ENCODE results near the gene ABRACL.

DNA sequence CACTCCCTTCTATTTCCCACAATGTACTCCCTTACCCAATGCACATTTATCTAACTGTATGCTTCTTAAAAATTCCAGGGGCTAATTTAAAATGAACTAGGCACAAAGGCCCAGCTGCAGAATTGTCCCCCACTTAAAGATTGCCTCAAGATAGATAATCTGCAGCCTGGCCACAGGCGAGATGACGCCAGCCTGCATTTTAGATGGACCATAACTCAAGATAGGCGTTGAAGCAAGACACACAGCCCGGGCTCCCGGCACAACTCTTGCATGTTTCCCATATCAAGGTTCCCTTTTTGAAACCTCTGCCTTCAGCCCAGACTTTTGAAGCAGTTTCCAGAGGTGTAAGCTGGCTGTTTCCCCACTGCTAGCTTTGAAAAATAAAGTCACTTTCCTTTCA, 37.3 kb upstream of the ABRACL start:
- TF ChIP-seq, protein P1, sequence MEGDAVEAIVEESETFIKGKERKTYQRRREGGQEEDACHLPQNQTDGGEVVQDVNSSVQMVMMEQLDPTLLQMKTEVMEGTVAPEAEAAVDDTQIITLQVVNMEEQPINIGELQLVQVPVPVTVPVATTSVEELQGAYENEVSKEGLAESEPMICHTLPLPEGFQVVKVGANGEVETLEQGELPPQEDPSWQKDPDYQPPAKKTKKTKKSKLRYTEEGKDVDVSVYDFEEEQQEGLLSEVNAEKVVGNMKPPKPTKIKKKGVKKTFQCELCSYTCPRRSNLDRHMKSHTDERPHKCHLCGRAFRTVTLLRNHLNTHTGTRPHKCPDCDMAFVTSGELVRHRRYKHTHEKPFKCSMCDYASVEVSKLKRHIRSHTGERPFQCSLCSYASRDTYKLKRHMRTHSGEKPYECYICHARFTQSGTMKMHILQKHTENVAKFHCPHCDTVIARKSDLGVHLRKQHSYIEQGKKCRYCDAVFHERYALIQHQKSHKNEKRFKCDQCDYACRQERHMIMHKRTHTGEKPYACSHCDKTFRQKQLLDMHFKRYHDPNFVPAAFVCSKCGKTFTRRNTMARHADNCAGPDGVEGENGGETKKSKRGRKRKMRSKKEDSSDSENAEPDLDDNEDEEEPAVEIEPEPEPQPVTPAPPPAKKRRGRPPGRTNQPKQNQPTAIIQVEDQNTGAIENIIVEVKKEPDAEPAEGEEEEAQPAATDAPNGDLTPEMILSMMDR (conservative IDR thresholded peaks at IDR 0.05; ENCODE audit: low read depth in 2 of 2) = no peak
- TF ChIP-seq, protein P2, sequence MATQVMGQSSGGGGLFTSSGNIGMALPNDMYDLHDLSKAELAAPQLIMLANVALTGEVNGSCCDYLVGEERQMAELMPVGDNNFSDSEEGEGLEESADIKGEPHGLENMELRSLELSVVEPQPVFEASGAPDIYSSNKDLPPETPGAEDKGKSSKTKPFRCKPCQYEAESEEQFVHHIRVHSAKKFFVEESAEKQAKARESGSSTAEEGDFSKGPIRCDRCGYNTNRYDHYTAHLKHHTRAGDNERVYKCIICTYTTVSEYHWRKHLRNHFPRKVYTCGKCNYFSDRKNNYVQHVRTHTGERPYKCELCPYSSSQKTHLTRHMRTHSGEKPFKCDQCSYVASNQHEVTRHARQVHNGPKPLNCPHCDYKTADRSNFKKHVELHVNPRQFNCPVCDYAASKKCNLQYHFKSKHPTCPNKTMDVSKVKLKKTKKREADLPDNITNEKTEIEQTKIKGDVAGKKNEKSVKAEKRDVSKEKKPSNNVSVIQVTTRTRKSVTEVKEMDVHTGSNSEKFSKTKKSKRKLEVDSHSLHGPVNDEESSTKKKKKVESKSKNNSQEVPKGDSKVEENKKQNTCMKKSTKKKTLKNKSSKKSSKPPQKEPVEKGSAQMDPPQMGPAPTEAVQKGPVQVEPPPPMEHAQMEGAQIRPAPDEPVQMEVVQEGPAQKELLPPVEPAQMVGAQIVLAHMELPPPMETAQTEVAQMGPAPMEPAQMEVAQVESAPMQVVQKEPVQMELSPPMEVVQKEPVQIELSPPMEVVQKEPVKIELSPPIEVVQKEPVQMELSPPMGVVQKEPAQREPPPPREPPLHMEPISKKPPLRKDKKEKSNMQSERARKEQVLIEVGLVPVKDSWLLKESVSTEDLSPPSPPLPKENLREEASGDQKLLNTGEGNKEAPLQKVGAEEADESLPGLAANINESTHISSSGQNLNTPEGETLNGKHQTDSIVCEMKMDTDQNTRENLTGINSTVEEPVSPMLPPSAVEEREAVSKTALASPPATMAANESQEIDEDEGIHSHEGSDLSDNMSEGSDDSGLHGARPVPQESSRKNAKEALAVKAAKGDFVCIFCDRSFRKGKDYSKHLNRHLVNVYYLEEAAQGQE (IDR thresholded peaks at IDR 0.05; ENCODE audit: unreplicated experiment) = no peak
- TF ChIP-seq POLR2AphosphoS5 (IDR thresholded peaks at IDR 0.05; ENCODE audit: low read depth) = no peak

Measured in GM23338 (cell line).